HG02852 (cell line): ENCODE results near the gene SSTR3.

Source experiments
- ATAC-seq: cut with Tn5 transposase; IDR thresholded peaks from one replicate; pipeline ENCODE4 v1.9.1; 2021; ENCODE audit warnings: mild to moderate bottlenecking, moderate library complexity; ENCODE audit not compliant: unreplicated experiment

SSTR3 gene

GRCh38 chr22:37154925-37155712, 57.2 kb downstream of the SSTR3 start:
- no peak for ATAC-seq
